HCT116 (cell line): ENCODE measurements around the gene PDSS2. TPM values are rescaled to one million over a fixed set of nuclear protein-coding genes. Genes with fewer than 3 reads are reported as not detected.
"Not testable (repeated sequence)": the region's sequence is repeated elsewhere in the genome, so short reads cannot be mapped to it uniquely, and the experiment has no call there.

ENCODE experiments used
- ATAC-seq: fragments of 200-7000 bp; cut with Tn5 transposase; 2 replicates; pipeline ENCODE4 v1.9.1; 2020; ENCODE audit warnings: mild to moderate bottlenecking, moderate library complexity
- BruUV-seq: library from RNA; stranded (reverse); fragments of 400-500 nt; replicated peaks from 2 replicates; lab custom pipeline; 2021; lab: Mats Ljungman, UMichigan
- CTCF ChIA-PET: fragments of 300-600 bp; sonication (Branson Sonifier 250); formaldehyde crosslinking; loops from one replicate; lab custom pipeline; 2021; ENCODE audit warnings: antibody characterized with exemption; lab: Charles Lee
- POLR2A ChIA-PET: fragments of 300-600, 350-600 bp; sonication (Branson Sonifier 250); formaldehyde crosslinking; loops from one replicate; lab custom pipeline; 2021; ENCODE audit warnings: antibody characterized with exemption; lab: Charles Lee
- RAD21 ChIA-PET, 2 experiments: fragments of 300-600 bp; sonication (Branson Sonifier 250); formaldehyde crosslinking; loops; one replicate each; lab custom pipeline; 2023; ENCODE audit warnings: low total read pairs in 2 of 2; ENCODE audit not compliant: uncharacterized antibody in 2 of 2, unreplicated experiment in 2 of 2, low non-redundant PET in 1 of 2; lab: Charles Lee
- DNase-seq: peaks from one replicate; pipeline ENCODE4 v3.0.0-alpha.2; 2010; ENCODE audit warnings: low read depth, low spot score
- H2AFZ ChIP-seq: fragments of 200-600 bp; shearing (Covaris generic), sonication (generic); 2 replicates; pipeline ENCODE4 v1.6.1; 2017; ENCODE audit warnings: low read depth, mixed run types, mixed read lengths, antibody characterized with exemption, low read length; ENCODE audit not compliant: poor library complexity, severe bottlenecking
- H3K27ac ChIP-seq: 2 replicates; pipeline ENCODE4 v1.5.1; 2012; ENCODE audit warnings: low read depth, low read length
- H3K27me3 ChIP-seq: fragments of 200-600 bp; sonication (generic); 2 replicates; pipeline ENCODE4 v1.6.1; 2016; ENCODE audit warnings: mixed run types, low read length, mixed read lengths; ENCODE audit not compliant: insufficient read depth
- H3K36me3 ChIP-seq, 2 experiments: fragments of 200-500 bp in 1 of 2; fragments of 200-600 bp in 1 of 2; sonication (Bioruptor generic) in 1 of 2; sonication (generic) in 1 of 2; 2 replicates each; pipeline versions ENCODE4 v1.5.1 to v1.6.1; 2014 to 2016; ENCODE audit warnings: low read length in 2 of 2, inconsistent platforms in 1 of 2, mixed read lengths in 1 of 2, mixed run types in 1 of 2; ENCODE audit not compliant: insufficient read depth in 2 of 2, control insufficient read depth in 1 of 2
- H3K4me1 ChIP-seq, 2 experiments: fragments of 200-600 bp in 1 of 2; sonication (generic) in 1 of 2; 2 replicates each; pipeline versions ENCODE4 v1.5.1 to v1.6.1; 2012 to 2017; ENCODE audit warnings: low read length in 2 of 2, inconsistent platforms in 1 of 2, mild to moderate bottlenecking in 1 of 2, mixed read lengths in 1 of 2, mixed run types in 1 of 2, moderate library complexity in 1 of 2; ENCODE audit not compliant: insufficient read depth in 2 of 2, control insufficient read depth in 1 of 2
- H3K4me2 ChIP-seq: fragments of 200-600 bp; sonication (generic); 2 replicates; pipeline ENCODE4 v1.6.1; 2017; ENCODE audit warnings: mixed run types, low read length, mixed read lengths
- H3K4me3 ChIP-seq, 2 experiments: fragments of 200-600 bp in 1 of 2; sonication (generic) in 1 of 2; replicated peaks in 1 of 2; 2 replicates each; pipeline ENCODE4 v1.5.1; 2011 to 2016; ENCODE audit warnings: low read length in 2 of 2, control low read depth in 1 of 2, low read depth in 1 of 2, mild to moderate bottlenecking in 1 of 2, mixed read lengths in 1 of 2, mixed run types in 1 of 2
- H3K79me2 ChIP-seq: fragments of 200-600 bp; sonication (generic); 2 replicates; pipeline ENCODE4 v1.6.1; 2017; ENCODE audit warnings: mild to moderate bottlenecking, mixed run types, low read length, moderate library complexity, mixed read lengths; ENCODE audit not compliant: insufficient read depth
- H3K9ac ChIP-seq: fragments of 200-600 bp; sonication (generic); 2 replicates; pipeline ENCODE4 v1.6.1; 2016; ENCODE audit warnings: low read length, mixed read lengths
- H3K9me2 ChIP-seq: fragments of 200-600 bp; sonication (generic), shearing (Covaris generic); 2 replicates; pipeline ENCODE4 v1.6.1; 2017; ENCODE audit warnings: mixed run types, mild to moderate bottlenecking, moderate library complexity; ENCODE audit not compliant: insufficient read depth
- H3K9me3 ChIP-seq, 2 experiments: fragments of 200-500 bp in 1 of 2; fragments of 200-600 bp in 1 of 2; sonication (Bioruptor generic) in 1 of 2; sonication (generic) in 1 of 2; 2 replicates each; pipeline ENCODE4 v1.6.1; 2014 to 2017; ENCODE audit warnings: low read length in 2 of 2, mixed read lengths in 2 of 2, inconsistent platforms in 1 of 2, low read depth in 1 of 2, mild to moderate bottlenecking in 1 of 2, mixed run types in 1 of 2, moderate library complexity in 1 of 2; ENCODE audit not compliant: control insufficient read depth in 1 of 2, insufficient read depth in 1 of 2
- H4K20me1 ChIP-seq: fragments of 200-600 bp; sonication (generic), shearing (Covaris generic); 2 replicates; pipeline ENCODE4 v1.6.1; 2017; ENCODE audit warnings: mixed run types, mild to moderate bottlenecking, moderate library complexity; ENCODE audit not compliant: insufficient read depth
- ATF3 ChIP-seq: IDR thresholded peaks from 2 replicates; pipeline ENCODE4 v1.6.1; 2012
- CEBPB ChIP-seq: IDR thresholded peaks from 2 replicates; pipeline ENCODE4 v1.6.1; 2012; ENCODE audit warnings: low read depth
- FOSL1 ChIP-seq: IDR thresholded peaks from 2 replicates; pipeline ENCODE4 v1.6.1; 2012; ENCODE audit warnings: low read depth
- JUND ChIP-seq: IDR thresholded peaks from 2 replicates; pipeline ENCODE4 v1.6.1; 2012
- POLR2A ChIP-seq: IDR thresholded peaks from 2 replicates; pipeline ENCODE4 v1.7.0; 2011; ENCODE audit warnings: borderline replicate concordance; ENCODE audit not compliant: insufficient read depth, insufficient read length; ENCODE audit errors: extremely low read depth
- SIN3A ChIP-seq: IDR thresholded peaks from 2 replicates; pipeline ENCODE4 v1.6.1; 2012; ENCODE audit warnings: low read depth
- SP1 ChIP-seq: IDR thresholded peaks from 2 replicates; pipeline ENCODE4 v1.6.1; 2012; ENCODE audit warnings: low read depth
- YY1 ChIP-seq: IDR thresholded peaks from 2 replicates; pipeline ENCODE4 v1.6.1; 2011; ENCODE audit warnings: low read length, low read depth, moderate library complexity, mild to moderate bottlenecking; ENCODE audit not compliant: insufficient replicate concordance; ENCODE audit errors: extremely low read depth
- ZBTB33 ChIP-seq: IDR thresholded peaks from 2 replicates; pipeline ENCODE4 v1.6.1; 2011; ENCODE audit warnings: mild to moderate bottlenecking, low read length, moderate library complexity; ENCODE audit not compliant: insufficient replicate concordance; ENCODE audit errors: extremely low read depth
- intact Hi-C: fragments of 100-400 bp; cut with micrococcal nuclease; formaldehyde crosslinking; loops from 2 replicates; pipeline ENCODE4 v1.10.0; 2022
- total RNA-seq: library from RNA; stranded (reverse); gene quantifications from one replicate; pipeline ENCODE4 v1.2.1, GENCODE V29; 2021; ENCODE audit not compliant: unreplicated experiment

The PDSS2 gene
- total RNA-seq, 1 experiment from 2014 or later = 12.2 TPM

GRCh38 chr6:107308677-107309076 lies 150.7 kb downstream of the PDSS2 start:
- H3K79me2 ChIP-seq = no peaks in the 10 kb centered on the region
- no TSS peak for BruUV-seq
- CTCF ChIA-PET = no interaction called here
- intact Hi-C loops = no loop called here
- H2AFZ ChIP-seq = no peak overlapping the region
- H3K4me1 ChIP-seq = peaks cover 6 to 12% of the 10 kb centered on the region in 2 experiments; a peak in 3 of 4 replicates
- no peaks in the 10 kb centered on the region for H3K9me2 ChIP-seq
- H3K4me3 ChIP-seq = no peak overlapping the region
- no peaks in the 10 kb centered on the region for H3K9me3 ChIP-seq
- H3K4me2 ChIP-seq = no peak overlapping the region
- no peaks in the 10 kb centered on the region for H3K36me3 ChIP-seq
- no peaks in the 10 kb centered on the region for H4K20me1 ChIP-seq
- no peak for ATAC-seq
- no peak for DNase-seq
- no peaks in the 10 kb centered on the region for H3K27me3 ChIP-seq
- no peak overlapping the region for H3K27ac ChIP-seq
- H3K9ac ChIP-seq = no peak overlapping the region
- POLR2A ChIA-PET = no interaction called here
- RAD21 ChIA-PET = no interaction called here
- TF ChIP-seq SIN3A (no peak), POLR2A (no peak), FOSL1 (no peak), ZBTB33 (no peak), ATF3 (no peak), SP1 (no peak), JUND (no peak), YY1 (no peak), CEBPB (no peak)
- TF ChIP-seq, all 23 proteins: peak for 0

GRCh38 chr6:107305994-107306393 lies 153.4 kb downstream of the PDSS2 start:
- H3K9me3 ChIP-seq, DNase-seq, H3K79me2 ChIP-seq, H3K9ac ChIP-seq, H2AFZ ChIP-seq, ATAC-seq, H3K4me3 ChIP-seq, H4K20me1 ChIP-seq, H3K36me3 ChIP-seq, H3K27me3 ChIP-seq, H3K4me2 ChIP-seq, H3K9me2 ChIP-seq, BruUV-seq, intact Hi-C loops, CTCF ChIA-PET, RAD21 ChIA-PET, POLR2A ChIA-PET, H3K27ac ChIP-seq: not testable (repeated sequence)
- H3K4me1 ChIP-seq = peaks cover 6 to 12% of the 10 kb centered on the region in 2 experiments; a peak in 3 of 4 replicates
